PFSK-1 (cell line): ENCODE data around the gene ITPRID1.

Experiments used
- FOXP2 ChIP-seq: optimal IDR thresholded peaks from 2 replicates; pipeline ENCODE3; 2011; ENCODE audit warnings: borderline replicate concordance, control low read depth, inconsistent platforms; ENCODE audit not compliant: insufficient read depth; ENCODE audit errors: extremely low read length, extremely low read depth
- POLR2AphosphoS5 ChIP-seq: IDR thresholded peaks from 2 replicates; pipeline ENCODE4 v1.6.1; 2012; ENCODE audit warnings: low read depth, mild to moderate bottlenecking, control low read depth, low read length, moderate library complexity
- REST ChIP-seq, 2 experiments: IDR thresholded peaks; 2 replicates each; pipeline versions ENCODE4 v1.6.1 to v1.8.0; 2011 to 2012; ENCODE audit warnings: low read depth in 2 of 2, low read length in 2 of 2, control low read depth in 1 of 2, inconsistent platforms in 1 of 2, mild to moderate bottlenecking in 1 of 2, moderate library complexity in 1 of 2; ENCODE audit not compliant: insufficient read depth in 1 of 2
- SIN3A ChIP-seq: IDR thresholded peaks from 2 replicates; pipeline ENCODE4 v1.6.1; 2012; ENCODE audit warnings: mild to moderate bottlenecking, low read length, moderate library complexity, borderline replicate concordance; ENCODE audit not compliant: insufficient read depth
- TAF1 ChIP-seq: IDR thresholded peaks from 2 replicates; pipeline ENCODE4 v1.6.1; 2012; ENCODE audit warnings: low read length, control low read depth, borderline replicate concordance; ENCODE audit not compliant: insufficient read depth

- TF ChIP-seq FOXP2 (no peak), POLR2AphosphoS5 (no peak), REST (IDR thresholded peaks at IDR 0.05; ENCODE audit: insufficient read depth in 1 of 2, low read depth in 2 of 2, low read length in 2 of 2) (no peak), SIN3A (no peak), TAF1 (no peak)
These were observed 36.5 kb downstream of the ITPRID1 start for GRCh38 chr7:31550432-31550831.
